Measurements from ENCODE around the gene C1QL3. TPM values are rescaled to one million over a fixed set of nuclear protein-coding genes. Genes with fewer than 3 reads are reported as not detected.
A peak's percentile ranks its signal among the peaks of the same experiment; 100 is the strongest.

The C1QL3 gene
- not detected for total RNA-seq

DNA sequence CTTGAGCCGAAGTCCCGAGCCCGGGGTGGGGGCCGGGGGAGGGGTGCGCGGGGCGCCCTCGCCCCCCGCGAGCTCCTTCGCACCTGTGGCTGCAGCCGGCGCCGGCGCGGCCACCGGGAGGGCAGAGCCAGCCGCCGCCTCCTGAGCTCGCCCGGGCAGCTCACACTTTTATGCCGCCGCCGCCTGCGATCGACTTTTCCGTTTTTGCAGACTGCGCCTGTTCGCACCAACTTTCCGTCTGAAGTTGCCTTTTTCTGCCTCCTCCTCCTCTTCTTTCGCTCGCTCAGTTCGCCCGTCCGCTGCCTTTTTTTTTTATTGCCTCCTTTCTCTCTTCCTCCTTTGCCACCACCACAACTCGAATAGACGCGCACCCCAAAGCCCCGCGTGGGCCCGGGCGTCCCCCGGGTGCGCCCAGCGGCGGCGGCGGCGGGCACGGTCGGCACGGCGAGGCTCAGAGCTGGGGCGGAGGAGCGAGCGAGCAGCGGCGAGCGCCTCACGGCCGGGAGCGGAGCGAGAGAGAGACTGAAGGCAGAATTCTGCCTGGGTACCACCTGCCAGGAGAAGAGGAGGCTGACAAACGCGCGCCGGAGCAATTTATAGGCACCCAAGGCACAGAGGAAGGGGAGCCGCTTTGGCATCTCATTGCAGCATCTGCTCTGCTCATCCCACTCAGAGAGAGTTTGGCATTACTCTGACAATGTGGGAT is at the start of gene C1QL3:
TSS of gene C1QL3 (minus strand) at position 569 of the 706 bp plus-strand sequence. CDS start 814 bp downstream, outside the sequence.
- H3K9me3 Mint-ChIP-seq (ENCODE audit: insufficient read depth) = no peaks in the 10 kb centered on the region
- peak within 1 kb of the TSS; percentile 76 for H3K4me3 Mint-ChIP-seq
- ChIA-PET POLR2A (interaction anchor here (0.5 to 0.6 kb wide), 2 partner anchors 75 to 321 kb away, joined by 3 to 4 read pairs; no protein-coding TSS in a partner anchor), CTCF (interaction anchor here (1.3 kb wide), 1 partner anchor 68 kb away, joined by 3 read pairs; no protein-coding TSS in a partner anchor)
- peaks cover 3% of the 10 kb centered on the region for H3K36me3 Mint-ChIP-seq (ENCODE audit: low read depth)
- H3K27me3 Mint-ChIP-seq (ENCODE audit: low read depth) = peaks cover 41% of the 10 kb centered on the region
- H3K4me1 Mint-ChIP-seq (ENCODE audit: low read depth) = peaks cover 10% of the 10 kb centered on the region
- ATAC-seq = peak; percentile 67
- H3K27ac Mint-ChIP-seq = no peak within 1 kb of the TSS
- DNase-seq = peak; percentile 56

DNA sequence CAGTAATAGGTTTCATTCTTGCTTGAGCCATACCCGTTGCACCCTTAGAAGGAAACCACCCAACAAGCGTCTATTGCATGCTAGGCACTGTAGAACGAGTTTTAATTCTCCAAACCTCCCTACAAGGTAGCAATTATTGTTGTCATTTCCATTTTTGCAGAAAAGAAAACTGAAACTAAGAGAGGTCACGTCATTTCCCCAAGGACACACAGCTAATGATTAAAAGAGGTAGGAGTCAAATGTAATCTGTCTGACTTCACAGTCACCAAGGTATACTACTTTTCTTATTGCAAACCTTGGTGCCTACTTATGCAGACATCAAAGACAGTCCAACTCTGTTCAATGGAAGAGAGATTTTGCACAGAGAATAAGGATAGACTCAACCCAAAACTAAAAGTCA is 49.1 kb upstream of the C1QL3 start:
- H3K27me3 Mint-ChIP-seq (ENCODE audit: low read depth) = peaks cover 5% of the 10 kb centered on the region
- no peak overlapping the region for H3K27ac Mint-ChIP-seq
- no peaks in the 10 kb centered on the region for H3K36me3 Mint-ChIP-seq (ENCODE audit: low read depth)
- CTCF ChIA-PET = no interaction called here
- H3K4me3 Mint-ChIP-seq = no peak overlapping the region
- H3K9me3 Mint-ChIP-seq (ENCODE audit: insufficient read depth) = no peaks in the 10 kb centered on the region
- POLR2A ChIA-PET = no interaction called here
- peaks cover 3% of the 10 kb centered on the region for H3K4me1 Mint-ChIP-seq (ENCODE audit: low read depth)
- DNase-seq (no peak), ATAC-seq (no peak)

GRCh38 chr10:16566202-16566805 is 44.6 kb upstream of the C1QL3 start:
- Mint-ChIP-seq H3K9me3 (ENCODE audit: insufficient read depth) (no peaks in the 10 kb centered on the region), H3K4me3 (no peak overlapping the region), H3K27ac (no peak overlapping the region), H3K4me1 (ENCODE audit: low read depth) (peaks cover 3% of the 10 kb centered on the region), H3K36me3 (ENCODE audit: low read depth) (no peaks in the 10 kb centered on the region), H3K27me3 (ENCODE audit: low read depth) (no peaks in the 10 kb centered on the region)
- ChIA-PET CTCF (no interaction called here), POLR2A (no interaction called here)
- DNase-seq (no peak), ATAC-seq (no peak)

DNA sequence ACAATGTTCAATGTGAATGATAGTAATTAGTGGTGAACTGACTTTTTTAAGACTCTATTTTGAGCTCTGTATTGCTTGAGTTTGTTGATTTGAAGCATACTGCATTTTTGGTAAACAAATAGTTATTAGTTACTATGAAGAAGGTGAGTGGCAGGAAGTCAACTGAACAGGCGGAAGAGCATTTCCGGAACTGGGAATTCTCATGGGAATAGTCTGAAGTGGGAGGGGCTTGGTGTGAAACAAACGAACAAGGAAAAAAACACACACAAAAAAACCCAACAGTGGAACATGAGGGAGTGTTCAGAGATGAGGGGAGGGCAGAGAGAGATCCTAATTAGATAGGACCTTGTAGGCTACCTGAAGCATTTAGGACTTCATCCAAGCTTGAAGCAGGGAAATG is 43.9 kb upstream of the C1QL3 start:
- Mint-ChIP-seq H3K9me3 (ENCODE audit: insufficient read depth) (no peaks in the 10 kb centered on the region), H3K4me3 (no peak overlapping the region), H3K27ac (no peak overlapping the region), H3K27me3 (ENCODE audit: low read depth) (no peaks in the 10 kb centered on the region), H3K4me1 (ENCODE audit: low read depth) (peaks cover 2% of the 10 kb centered on the region), H3K36me3 (ENCODE audit: low read depth) (no peaks in the 10 kb centered on the region)
- no peak for ATAC-seq
- ChIA-PET POLR2A (no interaction called here), CTCF (no interaction called here)
- DNase-seq = no peak

GRCh38 chr10:16562891-16563290 is 41.2 kb upstream of the C1QL3 start:
- Mint-ChIP-seq H3K36me3 (ENCODE audit: low read depth) (no peaks in the 10 kb centered on the region), H3K27me3 (ENCODE audit: low read depth) (peaks cover 9% of the 10 kb centered on the region), H3K9me3 (ENCODE audit: insufficient read depth) (no peaks in the 10 kb centered on the region), H3K27ac (no peak overlapping the region), H3K4me1 (ENCODE audit: low read depth) (no peaks in the 10 kb centered on the region), H3K4me3 (no peak overlapping the region)
- POLR2A ChIA-PET = no interaction called here
- DNase-seq = no peak
- CTCF ChIA-PET = no interaction called here
- no peak for ATAC-seq

DNA sequence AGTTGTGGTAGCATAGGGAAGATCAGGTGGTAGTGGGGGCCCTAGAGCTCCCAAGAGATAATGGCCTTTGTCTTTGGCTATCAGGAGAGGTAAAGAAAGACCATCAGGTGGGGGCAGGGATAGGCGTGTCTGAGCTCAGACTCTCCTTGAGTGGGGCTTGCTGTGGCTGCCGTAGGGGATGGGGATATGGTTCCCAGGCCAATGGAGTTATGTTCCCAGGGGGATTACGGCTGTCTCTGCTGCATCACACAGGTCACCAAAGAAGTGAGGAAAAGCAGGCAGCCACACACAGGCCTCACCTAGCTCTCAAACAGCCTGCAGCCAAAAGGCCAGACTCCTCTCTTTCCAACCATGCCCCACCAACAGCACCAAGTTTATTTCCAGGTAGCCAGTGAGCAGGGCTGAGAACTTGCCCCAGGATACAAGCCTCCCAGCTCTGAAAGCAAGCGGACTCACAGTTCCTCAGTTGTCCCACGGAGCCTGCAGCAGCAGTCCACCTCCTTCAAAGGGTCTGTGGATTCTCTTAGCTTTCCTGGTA is 37.6 kb upstream of the C1QL3 start:
- CTCF ChIA-PET = no interaction called here
- Mint-ChIP-seq H3K27me3 (ENCODE audit: low read depth) (peaks cover 18% of the 10 kb centered on the region), H3K27ac (no peak overlapping the region), H3K4me3 (no peak overlapping the region), H3K4me1 (ENCODE audit: low read depth) (no peaks in the 10 kb centered on the region), H3K9me3 (ENCODE audit: insufficient read depth) (no peaks in the 10 kb centered on the region), H3K36me3 (ENCODE audit: low read depth) (no peaks in the 10 kb centered on the region)
- DNase-seq (no peak), ATAC-seq (no peak)
- POLR2A ChIA-PET = no interaction called here

DNA sequence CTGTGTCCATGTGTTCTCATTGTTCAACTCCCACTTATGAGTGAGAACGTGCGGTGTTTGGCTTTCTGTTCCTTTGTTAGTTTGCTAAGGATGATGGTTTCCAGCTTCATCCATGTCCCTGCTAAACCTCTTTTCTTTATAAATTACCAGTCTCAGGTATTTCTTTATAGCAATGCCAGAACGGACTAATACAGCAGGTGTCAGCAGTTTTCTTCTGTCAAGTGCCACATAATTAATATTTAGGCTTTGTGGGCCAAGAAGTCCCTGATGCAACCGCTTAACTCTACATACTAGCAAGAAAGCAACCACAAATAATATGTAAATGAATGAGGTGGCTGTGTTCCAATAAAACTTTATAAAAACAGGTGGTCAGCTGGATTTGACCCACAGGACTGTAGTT is 26.3 kb upstream of the C1QL3 start:
- ChIA-PET POLR2A (no interaction called here), CTCF (no interaction called here)
- Mint-ChIP-seq H3K27me3 (ENCODE audit: low read depth) (peaks cover 7% of the 10 kb centered on the region), H3K9me3 (ENCODE audit: insufficient read depth) (no peaks in the 10 kb centered on the region), H3K4me1 (ENCODE audit: low read depth) (no peaks in the 10 kb centered on the region), H3K4me3 (no peak overlapping the region), H3K36me3 (ENCODE audit: low read depth) (no peaks in the 10 kb centered on the region), H3K27ac (no peak overlapping the region)
- ATAC-seq (no peak), DNase-seq (no peak)

- Mint-ChIP-seq H3K4me3 (no peak overlapping the region), H3K27ac (no peak overlapping the region), H3K36me3 (ENCODE audit: low read depth) (no peaks in the 10 kb centered on the region), H3K27me3 (ENCODE audit: low read depth) (peaks cover 7% of the 10 kb centered on the region), H3K9me3 (ENCODE audit: insufficient read depth) (no peaks in the 10 kb centered on the region), H3K4me1 (ENCODE audit: low read depth) (no peaks in the 10 kb centered on the region)
- DNase-seq (peak; percentile 24), ATAC-seq (no peak)
- ChIA-PET POLR2A (no interaction called here), CTCF (interaction anchor here (1.0 to 2.2 kb wide), 5 partner anchors 13 to 642 kb away, joined by 3 to 12 read pairs (median 3); no protein-coding TSS in a partner anchor)
These were observed 23.5 kb upstream of the C1QL3 start for GRCh38 chr10:16545116-16545736.

GRCh38 chr10:16544591-16544990 is 22.9 kb upstream of the C1QL3 start:
- H3K4me1 Mint-ChIP-seq (ENCODE audit: low read depth) = no peaks in the 10 kb centered on the region
- H3K36me3 Mint-ChIP-seq (ENCODE audit: low read depth) = no peaks in the 10 kb centered on the region
- H3K9me3 Mint-ChIP-seq (ENCODE audit: insufficient read depth) = no peaks in the 10 kb centered on the region
- peaks cover 7% of the 10 kb centered on the region for H3K27me3 Mint-ChIP-seq (ENCODE audit: low read depth)
- DNase-seq = no peak
- H3K4me3 Mint-ChIP-seq = no peak overlapping the region
- no peak for ATAC-seq
- no peak overlapping the region for H3K27ac Mint-ChIP-seq
- ChIA-PET CTCF (interaction anchor here (1.0 to 2.2 kb wide), 5 partner anchors 14 to 642 kb away, joined by 3 to 12 read pairs (median 3); no protein-coding TSS in a partner anchor), POLR2A (no interaction called here)

DNA sequence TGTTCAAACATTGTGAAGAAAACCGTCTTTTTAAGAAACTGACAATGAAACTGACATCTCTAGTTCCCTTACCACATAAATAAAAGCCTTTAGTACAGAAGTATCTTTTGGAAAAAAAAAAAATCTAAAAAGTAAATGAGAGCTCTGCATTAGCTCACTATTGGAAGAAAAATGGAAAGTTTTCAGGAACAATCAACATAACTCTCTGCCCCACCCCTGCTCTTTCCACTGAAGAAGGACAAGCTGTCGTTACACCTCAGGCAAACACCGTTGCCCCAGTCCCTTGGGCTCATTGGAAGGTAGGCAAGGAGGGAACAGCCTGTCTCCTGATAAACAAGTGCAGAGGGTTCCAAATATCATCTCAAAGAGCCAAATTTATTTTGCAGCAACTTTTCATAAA is 22.4 kb upstream of the C1QL3 start:
- H3K27me3 Mint-ChIP-seq (ENCODE audit: low read depth) = peaks cover 7% of the 10 kb centered on the region
- H3K4me1 Mint-ChIP-seq (ENCODE audit: low read depth) = no peaks in the 10 kb centered on the region
- POLR2A ChIA-PET = no interaction called here
- CTCF ChIA-PET = interaction anchor here (1.7 to 2.2 kb wide), 2 partner anchors 25 to 641 kb away, joined by 5 to 12 read pairs; no protein-coding TSS in a partner anchor
- H3K27ac Mint-ChIP-seq = no peak overlapping the region
- no peak overlapping the region for H3K4me3 Mint-ChIP-seq
- ATAC-seq (no peak), DNase-seq (no peak)
- H3K36me3 Mint-ChIP-seq (ENCODE audit: low read depth) = no peaks in the 10 kb centered on the region
- H3K9me3 Mint-ChIP-seq (ENCODE audit: insufficient read depth) = no peaks in the 10 kb centered on the region

DNA sequence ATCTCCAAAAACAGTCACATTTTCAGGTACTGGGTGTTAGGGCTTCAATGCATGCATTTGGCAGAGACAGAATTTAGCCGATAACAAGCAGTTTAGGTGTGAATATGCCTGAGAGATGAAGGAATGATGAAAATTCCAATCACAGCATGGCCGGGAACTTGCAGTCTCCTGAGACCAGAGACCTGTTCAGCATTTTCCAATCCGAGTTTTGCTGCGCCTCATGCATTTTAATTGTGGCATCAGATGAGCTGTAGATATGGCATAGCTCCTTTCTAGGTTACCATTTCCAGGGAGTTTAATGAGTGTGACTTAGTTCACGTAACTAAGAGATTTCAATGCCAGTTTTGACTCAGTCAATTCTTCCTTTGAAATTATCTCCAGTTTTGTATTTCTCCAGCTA is 14.5 kb upstream of the C1QL3 start:
- Mint-ChIP-seq H3K4me3 (no peak overlapping the region), H3K36me3 (ENCODE audit: low read depth) (no peaks in the 10 kb centered on the region), H3K27ac (no peak overlapping the region), H3K27me3 (ENCODE audit: low read depth) (no peaks in the 10 kb centered on the region), H3K4me1 (ENCODE audit: low read depth) (no peaks in the 10 kb centered on the region), H3K9me3 (ENCODE audit: insufficient read depth) (no peaks in the 10 kb centered on the region)
- ATAC-seq (no peak), DNase-seq (no peak)
- POLR2A ChIA-PET = no interaction called here
- CTCF ChIA-PET = no interaction called here

DNA sequence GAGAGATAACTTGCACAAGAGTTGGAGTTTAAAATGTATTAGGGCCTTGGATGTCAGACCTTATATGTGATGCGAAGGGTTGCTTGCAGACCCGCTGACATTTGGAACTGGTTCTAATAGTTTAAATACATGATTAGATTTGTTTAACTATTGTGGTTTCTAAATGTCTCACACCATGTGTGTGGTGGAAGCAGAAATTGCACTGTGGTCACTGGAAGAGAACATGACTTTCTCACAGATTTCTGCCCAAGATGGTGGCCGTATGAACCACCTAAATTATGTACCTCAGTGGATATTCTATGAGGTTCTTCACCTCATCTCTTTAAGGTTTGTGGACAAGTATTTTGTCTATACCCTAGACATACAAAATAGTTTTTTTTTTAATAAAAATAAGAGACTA is 8.2 kb upstream of the C1QL3 start:
- CTCF ChIA-PET = no interaction called here
- ATAC-seq = no peak
- Mint-ChIP-seq H3K9me3 (ENCODE audit: insufficient read depth) (no peaks in the 10 kb centered on the region), H3K27ac (no peak overlapping the region), H3K4me1 (ENCODE audit: low read depth) (no peaks in the 10 kb centered on the region), H3K4me3 (no peak overlapping the region), H3K36me3 (ENCODE audit: low read depth) (no peaks in the 10 kb centered on the region), H3K27me3 (ENCODE audit: low read depth) (peaks cover 13% of the 10 kb centered on the region)
- POLR2A ChIA-PET = no interaction called here
- DNase-seq = no peak

Measured in activated CD8-positive, alpha-beta T cell treated with anti-CD3 and anti-CD28 coated beads, Interleukin-2, amount 10 ng/mL, durations not matched to agents 7 days and 5 days (primary cell).